ENCODE data around the gene VWA5A.

- TF ChIP-seq, protein P1, sequence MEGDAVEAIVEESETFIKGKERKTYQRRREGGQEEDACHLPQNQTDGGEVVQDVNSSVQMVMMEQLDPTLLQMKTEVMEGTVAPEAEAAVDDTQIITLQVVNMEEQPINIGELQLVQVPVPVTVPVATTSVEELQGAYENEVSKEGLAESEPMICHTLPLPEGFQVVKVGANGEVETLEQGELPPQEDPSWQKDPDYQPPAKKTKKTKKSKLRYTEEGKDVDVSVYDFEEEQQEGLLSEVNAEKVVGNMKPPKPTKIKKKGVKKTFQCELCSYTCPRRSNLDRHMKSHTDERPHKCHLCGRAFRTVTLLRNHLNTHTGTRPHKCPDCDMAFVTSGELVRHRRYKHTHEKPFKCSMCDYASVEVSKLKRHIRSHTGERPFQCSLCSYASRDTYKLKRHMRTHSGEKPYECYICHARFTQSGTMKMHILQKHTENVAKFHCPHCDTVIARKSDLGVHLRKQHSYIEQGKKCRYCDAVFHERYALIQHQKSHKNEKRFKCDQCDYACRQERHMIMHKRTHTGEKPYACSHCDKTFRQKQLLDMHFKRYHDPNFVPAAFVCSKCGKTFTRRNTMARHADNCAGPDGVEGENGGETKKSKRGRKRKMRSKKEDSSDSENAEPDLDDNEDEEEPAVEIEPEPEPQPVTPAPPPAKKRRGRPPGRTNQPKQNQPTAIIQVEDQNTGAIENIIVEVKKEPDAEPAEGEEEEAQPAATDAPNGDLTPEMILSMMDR (IDR thresholded peaks at IDR 0.05; ENCODE audit: low read depth, low read length), result no peak
- TF ChIP-seq MYC (IDR thresholded peaks at IDR 0.05; ENCODE audit: low read depth, low read length) (no peak), POLR2A (IDR thresholded peaks at IDR 0.05; ENCODE audit: extremely low read depth, insufficient read length) (no peak)
- TF ChIP-seq, protein P2, sequence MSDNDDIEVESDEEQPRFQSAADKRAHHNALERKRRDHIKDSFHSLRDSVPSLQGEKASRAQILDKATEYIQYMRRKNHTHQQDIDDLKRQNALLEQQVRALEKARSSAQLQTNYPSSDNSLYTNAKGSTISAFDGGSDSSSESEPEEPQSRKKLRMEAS (IDR thresholded peaks at IDR 0.05; ENCODE audit: low read depth, low read length), result no peak
Measured at GRCh38 chr11:124172101-124172500, 56.9 kb downstream of the VWA5A start.
